HPDE6-E6E7 (cell line): ENCODE results near the gene PGBD5.
"Not testable (repeated sequence)": the region's sequence is repeated elsewhere in the genome, so short reads cannot be mapped to it uniquely, and the experiment has no call there.

Experiments
- DNase-seq: peaks from one replicate; pipeline ENCODE4 v3.0.0; 2011; ENCODE audit warnings: missing footprints; ENCODE audit errors: extremely low spot score

PGBD5 gene

GRCh38 chr1:230426246-230427093 lies at the start of gene PGBD5:
Gene PGBD5, minus strand, starts transcription at chr1:230426332. Its CDS starts 404 bp downstream, at chr1:230425928.
- peak; percentile 72 for DNase-seq

GRCh38 chr1:230474924-230475323 lies 48.8 kb upstream of the PGBD5 start:
- DNase-seq, result not testable (repeated sequence)

- DNase-seq, result not testable (repeated sequence)
Observed at GRCh38 chr1:230470750-230471149, 44.6 kb upstream of the PGBD5 start.

- no peak for DNase-seq
Observed at GRCh38 chr1:230469271-230469670, 43.1 kb upstream of the PGBD5 start.

- DNase-seq, result no peak
Observed at GRCh38 chr1:230465691-230466090, 39.6 kb upstream of the PGBD5 start.

GRCh38 chr1:230464671-230465070 lies 38.5 kb upstream of the PGBD5 start:
- DNase-seq, result no peak

GRCh38 chr1:230463760-230464159 lies 37.6 kb upstream of the PGBD5 start:
- no peak for DNase-seq

GRCh38 chr1:230463326-230463725 lies 37.2 kb upstream of the PGBD5 start:
- no peak for DNase-seq

GRCh38 chr1:230459465-230459864 lies 33.3 kb upstream of the PGBD5 start:
- peak; percentile 28 for DNase-seq

GRCh38 chr1:230458509-230458908 lies 32.4 kb upstream of the PGBD5 start:
- DNase-seq, result no peak

GRCh38 chr1:230456478-230456877 lies 30.3 kb upstream of the PGBD5 start:
- DNase-seq, result no peak

GRCh38 chr1:230455291-230455690 lies 29.2 kb upstream of the PGBD5 start:
- DNase-seq, result no peak

GRCh38 chr1:230453377-230453776 lies 27.2 kb upstream of the PGBD5 start:
- DNase-seq, result no peak

GRCh38 chr1:230441183-230442029 lies 15.3 kb upstream of the PGBD5 start:
- DNase-seq, result no peak

GRCh38 chr1:230435108-230435507 lies 9.0 kb upstream of the PGBD5 start:
- DNase-seq, result no peak

- no peak for DNase-seq
Observed at GRCh38 chr1:230431527-230431926, 5.4 kb upstream of the PGBD5 start.

- DNase-seq, result no peak
Observed at GRCh38 chr1:230430499-230430898, 4.4 kb upstream of the PGBD5 start.

- no peak for DNase-seq
Observed at GRCh38 chr1:230429067-230429735, 3.1 kb upstream of the PGBD5 start.

GRCh38 chr1:230427981-230428380 lies 1.8 kb upstream of the PGBD5 start:
- DNase-seq, result no peak

- no peak for DNase-seq
Observed at GRCh38 chr1:230427094-230427876, 1.2 kb upstream of the PGBD5 start.
